ENCODE data around the gene BCAN.

The BCAN gene

DNA sequence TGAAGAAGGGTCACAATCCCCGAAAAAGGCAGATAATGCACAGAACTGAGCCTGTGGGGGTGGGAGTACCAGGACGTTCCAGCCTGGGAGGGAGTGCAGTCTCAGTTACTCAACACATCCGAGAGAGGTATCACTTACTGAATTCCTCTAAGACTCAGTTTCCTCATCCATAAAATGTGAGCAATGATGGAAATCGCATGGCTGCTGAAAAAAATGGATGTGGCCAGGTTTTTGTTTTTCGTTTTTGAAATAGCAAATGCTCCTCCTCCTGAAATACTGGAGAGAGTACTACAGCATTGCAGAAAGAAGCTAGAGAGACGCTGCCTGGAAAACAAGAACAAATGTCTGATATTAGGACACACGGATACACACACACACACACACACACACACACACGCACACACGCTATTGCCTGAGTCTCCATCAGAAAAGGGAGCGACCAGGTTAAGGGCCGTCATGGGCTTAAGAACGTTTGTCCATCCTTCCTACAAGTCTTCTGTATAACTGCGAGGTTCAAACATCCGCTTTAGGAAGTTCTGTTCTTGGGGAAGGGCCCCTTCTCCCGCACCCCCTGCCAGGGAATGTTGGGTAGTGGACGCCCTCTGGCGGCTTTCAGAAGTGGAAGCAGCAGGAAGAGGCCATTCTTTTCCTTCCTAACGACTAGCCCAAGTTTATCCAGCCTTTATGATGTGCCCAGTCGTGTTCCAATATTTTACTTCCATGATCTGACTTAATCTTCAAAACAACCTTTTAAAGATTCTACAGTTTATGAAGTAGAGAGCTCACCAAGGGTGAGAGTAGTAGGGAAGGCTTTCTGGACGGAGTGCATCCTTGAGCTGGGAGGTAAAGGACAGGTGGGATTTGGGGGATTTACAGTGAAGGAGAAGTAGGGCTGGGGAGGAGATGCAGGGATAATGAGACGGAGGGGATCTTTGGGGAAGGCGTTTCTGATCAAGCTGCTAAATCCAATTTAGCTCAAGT, 36.0 kb downstream of the BCAN start:
- no peak for DNase-seq

- no peak for DNase-seq
Observed at GRCh38 chr1:156680056-156680455, 38.1 kb downstream of the BCAN start.

DNA sequence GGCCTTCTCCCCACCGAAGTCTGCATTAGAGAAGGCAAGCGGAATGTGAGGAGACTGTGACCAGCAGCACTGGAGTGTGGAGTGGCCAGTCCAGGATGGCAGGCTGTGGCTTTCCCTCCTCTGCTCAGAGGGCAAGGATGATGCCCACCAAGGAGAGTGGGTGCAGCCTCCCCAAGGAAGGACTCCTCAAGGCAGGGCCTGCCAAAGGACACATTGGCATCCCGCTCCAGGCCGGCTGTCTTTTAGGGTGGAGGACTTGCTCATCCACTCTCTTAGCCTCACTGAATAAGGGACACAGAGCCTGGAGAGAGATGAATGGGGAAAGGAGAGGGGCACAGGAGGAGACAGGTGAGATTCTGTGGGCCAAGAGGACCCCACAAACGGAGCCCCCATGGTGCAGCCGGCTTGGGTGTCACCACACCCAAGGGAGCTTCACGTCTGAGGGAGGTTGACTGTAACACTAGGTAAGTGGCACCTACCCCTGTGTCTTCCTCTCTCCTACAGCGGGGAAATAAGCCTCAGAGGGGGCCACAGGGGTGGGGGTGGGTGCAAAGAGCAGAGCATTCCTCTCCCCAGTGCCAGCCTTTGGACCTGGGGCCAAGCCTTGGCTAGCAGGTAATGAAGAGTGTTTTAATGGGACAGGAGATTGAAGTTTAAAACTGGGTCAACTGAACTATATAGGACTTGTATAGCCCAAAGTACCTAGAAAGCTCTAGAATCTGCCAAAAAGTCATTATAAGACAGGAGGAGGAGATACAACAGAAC, 39.5 kb downstream of the BCAN start:
- no peak for DNase-seq

DNA sequence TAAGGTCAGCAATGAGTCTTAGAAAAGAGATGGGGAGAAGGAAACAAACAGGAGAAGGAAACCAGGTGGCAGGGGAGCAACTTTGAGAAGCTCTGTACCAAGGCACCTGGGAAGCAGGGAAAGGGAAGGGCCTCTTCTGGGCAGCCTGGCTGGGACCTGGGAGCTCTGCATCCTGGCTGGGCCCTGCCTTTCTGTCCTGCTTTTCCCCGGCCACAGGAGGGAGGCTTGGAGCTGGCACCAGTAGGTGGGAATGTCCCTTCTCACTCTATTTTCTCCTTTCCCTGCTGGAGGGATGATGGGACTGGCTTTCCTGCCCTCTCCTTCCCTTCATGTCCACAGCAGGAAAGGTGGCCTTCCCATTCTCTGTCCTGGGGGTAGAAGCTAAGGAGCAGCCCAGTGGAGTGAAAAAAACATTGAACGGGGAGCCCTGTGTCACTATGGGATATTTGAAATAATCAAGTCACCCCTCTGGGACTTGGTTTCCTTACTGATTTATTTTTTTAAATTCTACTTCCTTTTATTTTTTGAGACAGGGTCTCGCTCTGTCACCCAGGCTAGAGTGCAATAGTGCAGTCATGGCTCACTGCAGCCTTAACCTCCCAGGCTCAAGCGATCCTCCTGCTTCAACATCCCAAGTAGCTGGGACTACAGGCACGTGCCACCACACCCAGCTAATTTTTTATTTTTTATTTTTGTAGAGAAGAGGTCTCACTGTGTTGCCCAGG, 40.4 kb downstream of the BCAN start:
- no peak for DNase-seq

DNA sequence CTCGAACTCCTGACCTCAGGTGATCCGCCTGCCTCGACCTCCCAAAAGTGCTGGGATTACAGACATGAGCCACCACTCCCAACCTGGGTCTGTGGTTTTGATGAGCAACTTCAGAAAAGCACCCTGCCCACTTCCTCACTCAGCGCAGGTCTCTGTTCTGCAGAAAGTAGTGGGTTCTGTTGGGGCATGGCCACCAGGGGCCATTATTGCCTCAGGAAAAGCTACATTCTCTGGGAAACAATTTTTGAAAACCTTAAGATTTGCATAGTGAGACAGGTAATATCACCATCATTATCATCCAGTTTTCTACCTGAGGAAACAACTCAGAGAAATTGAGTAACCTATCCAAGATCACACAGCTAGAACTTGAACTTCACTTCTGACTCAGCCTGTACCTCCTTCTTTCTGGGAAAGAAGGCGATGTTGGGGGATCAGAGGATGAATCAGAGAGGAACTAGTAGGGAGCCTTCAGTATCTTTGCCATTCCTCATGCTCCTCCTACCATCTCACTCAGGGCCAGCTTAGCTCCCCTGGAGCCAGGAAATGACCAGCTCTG, 42.4 kb downstream of the BCAN start:
- peak; percentile 15 for DNase-seq

- peak; percentile 78 for DNase-seq
Observed at GRCh38 chr1:156689035-156689952, 47.4 kb downstream of the BCAN start.

GRCh38 chr1:156689953-156690674, 48.2 kb downstream of the BCAN start:
- no peak for DNase-seq

DNA sequence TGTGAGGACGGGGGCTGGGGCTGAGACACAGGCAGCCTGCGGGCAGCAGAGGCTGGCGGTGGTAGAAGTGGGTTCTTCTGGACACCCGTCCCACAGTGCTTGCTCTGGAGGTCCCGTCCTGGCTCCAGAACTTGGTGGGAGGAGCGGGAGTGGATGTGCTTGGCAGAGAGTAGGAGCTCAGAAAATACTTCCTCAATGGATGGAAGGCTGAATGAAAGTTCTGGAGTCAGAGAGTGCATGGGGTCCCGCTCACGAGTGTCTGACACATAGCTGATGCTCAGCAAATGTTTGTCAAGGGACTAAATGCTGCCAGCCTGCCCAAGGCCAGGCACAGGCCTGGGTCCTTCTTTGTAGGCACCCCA, 48.7 kb downstream of the BCAN start:
- DNase-seq = no peak

DNA sequence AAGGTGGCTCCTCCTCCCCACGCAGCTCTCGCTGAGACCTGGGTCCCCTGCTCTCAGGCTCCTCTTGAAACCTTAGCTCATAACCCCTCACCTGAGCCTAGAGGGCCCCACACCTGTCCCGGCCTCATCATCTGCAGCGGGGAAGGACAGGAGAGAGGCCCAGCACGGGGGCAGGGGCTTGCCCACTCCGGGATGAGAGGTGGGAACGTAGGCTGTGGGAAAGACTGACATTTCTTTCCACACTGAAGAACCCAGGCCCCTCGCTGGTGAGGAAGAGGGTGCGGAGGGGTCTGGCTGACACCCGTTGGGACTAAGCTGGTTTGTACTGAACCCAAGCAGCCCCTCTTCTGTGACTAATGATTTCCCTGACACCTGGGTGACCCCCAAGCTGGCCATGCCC, 49.3 kb downstream of the BCAN start:
- DNase-seq = no peak

GRCh38 chr1:156691665-156692440, 49.9 kb downstream of the BCAN start:
- no peak for DNase-seq

GRCh38 chr1:156692441-156692924, 50.6 kb downstream of the BCAN start:
- DNase-seq = no peak

GRCh38 chr1:156692925-156693847, 51.3 kb downstream of the BCAN start:
- DNase-seq = no peak

GRCh38 chr1:156693848-156694689, 52.2 kb downstream of the BCAN start:
- DNase-seq = no peak

- DNase-seq = no peak
Observed at GRCh38 chr1:156694690-156694962, 52.7 kb downstream of the BCAN start.

DNA sequence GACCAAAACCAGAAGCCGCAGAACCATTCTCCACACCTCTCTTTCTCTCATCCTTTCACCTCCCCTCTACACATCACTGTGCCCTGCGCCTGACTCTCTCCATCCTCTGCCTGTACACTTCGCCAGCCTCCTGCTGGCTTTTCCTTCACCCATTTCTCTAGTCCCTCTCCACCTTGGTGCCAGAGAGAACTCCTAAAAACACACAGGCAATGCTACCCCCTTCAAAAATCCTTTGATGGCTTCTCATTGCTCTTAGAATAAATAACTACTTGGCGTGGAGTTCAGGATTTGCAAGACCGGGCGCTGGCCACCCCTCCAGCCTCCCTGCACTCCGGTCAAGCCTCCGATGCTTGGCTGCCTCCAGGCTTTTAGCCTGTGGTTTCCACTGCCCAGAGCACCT, 54.8 kb downstream of the BCAN start:
- DNase-seq = no peak

DNA sequence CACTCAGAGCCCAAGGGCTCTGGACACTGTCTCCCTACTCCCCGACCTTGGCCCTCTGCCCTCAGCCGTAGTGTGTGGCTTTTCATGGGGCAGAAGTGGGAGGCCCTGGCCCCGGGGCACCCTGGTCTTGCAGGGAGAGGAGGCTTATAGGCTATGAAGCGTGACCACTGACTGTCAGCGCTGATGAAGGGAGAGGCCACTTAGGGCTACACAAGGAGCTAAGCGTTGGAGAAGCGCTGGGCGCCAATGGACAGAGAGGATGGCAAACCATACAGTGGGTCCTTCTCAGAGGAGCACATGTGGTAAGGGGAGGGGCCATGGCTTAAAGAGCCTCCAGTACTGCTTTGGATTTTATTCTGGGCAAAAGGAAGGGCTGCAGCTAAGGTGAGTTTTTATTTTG, 55.6 kb downstream of the BCAN start:
- no peak for DNase-seq

DNA sequence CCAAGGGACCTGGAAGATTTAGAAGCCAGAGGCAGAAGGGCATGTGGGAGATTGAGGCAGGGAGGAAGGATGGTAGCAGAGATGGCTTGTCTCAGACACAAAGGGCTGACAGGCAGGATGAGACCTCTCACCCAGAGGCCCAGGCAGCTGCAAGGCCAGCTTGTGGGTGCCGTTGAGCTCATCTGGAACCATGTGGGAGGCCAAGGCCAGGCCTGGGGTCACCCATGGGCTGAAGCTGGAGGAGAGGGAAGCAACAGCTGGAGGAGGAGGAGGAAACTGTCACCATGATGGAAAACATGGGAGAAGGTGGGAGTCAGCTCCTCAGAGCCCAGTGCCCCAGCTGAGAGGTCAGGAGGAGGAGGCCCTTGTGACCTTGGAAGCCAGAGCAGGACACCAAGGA, 57.1 kb downstream of the BCAN start:
- DNase-seq = no peak

All from activated naive CD4-positive, alpha-beta T cell treated with Interleukin-2 at 50 U/mL for 16 hours (primary cell).